Suprapubic skin (tissue), 3 donors: ENCODE data around the gene CALR.

Source experiments
- EP300 ChIP-seq: sonication (generic); formaldehyde crosslinking; IDR thresholded peaks from one replicate; pipeline ENCODE4 v1.6.1; 2017; ENCODE audit warnings: antibody characterized with exemption
- POLR2A ChIP-seq, 2 donors: fragments of 450-650 bp; IDR thresholded peaks; one replicate each; pipeline ENCODE4 v1.6.1; 2017; ENCODE audit warnings: antibody characterized with exemption in 2 of 2, mild to moderate bottlenecking in 2 of 2, moderate library complexity in 2 of 2
- TF ChIP-seq, protein P1 (sequence below), 2 donors: fragments of 200-600 bp in 1 of 2; fragments of 450-650 bp in 1 of 2; sonication (generic) in 1 of 2; IDR thresholded peaks; one replicate each; pipeline ENCODE4 v1.5.1; 2016 to 2019; ENCODE audit warnings: antibody characterized with exemption in 2 of 2, mild to moderate bottlenecking in 1 of 2, moderate library complexity in 1 of 2

DNA sequence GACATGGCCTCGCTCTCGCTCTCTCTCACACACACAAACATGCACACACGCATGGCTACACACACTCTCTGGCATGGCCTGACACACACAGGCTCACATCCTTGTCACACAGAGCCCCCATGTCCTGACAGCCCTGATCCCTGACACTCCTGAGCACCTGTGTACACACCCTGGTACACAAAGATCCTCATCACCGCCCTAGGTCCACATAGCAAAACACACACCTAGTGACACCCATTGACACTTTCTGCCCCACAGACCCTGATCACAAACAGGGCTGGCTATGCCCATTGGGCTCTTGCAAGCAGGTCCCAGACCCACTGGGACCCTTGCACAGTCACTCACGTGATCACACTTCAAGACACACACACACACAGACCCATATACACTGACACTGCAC, 52.9 kb downstream of the CALR start:
- TF ChIP-seq, protein P1, sequence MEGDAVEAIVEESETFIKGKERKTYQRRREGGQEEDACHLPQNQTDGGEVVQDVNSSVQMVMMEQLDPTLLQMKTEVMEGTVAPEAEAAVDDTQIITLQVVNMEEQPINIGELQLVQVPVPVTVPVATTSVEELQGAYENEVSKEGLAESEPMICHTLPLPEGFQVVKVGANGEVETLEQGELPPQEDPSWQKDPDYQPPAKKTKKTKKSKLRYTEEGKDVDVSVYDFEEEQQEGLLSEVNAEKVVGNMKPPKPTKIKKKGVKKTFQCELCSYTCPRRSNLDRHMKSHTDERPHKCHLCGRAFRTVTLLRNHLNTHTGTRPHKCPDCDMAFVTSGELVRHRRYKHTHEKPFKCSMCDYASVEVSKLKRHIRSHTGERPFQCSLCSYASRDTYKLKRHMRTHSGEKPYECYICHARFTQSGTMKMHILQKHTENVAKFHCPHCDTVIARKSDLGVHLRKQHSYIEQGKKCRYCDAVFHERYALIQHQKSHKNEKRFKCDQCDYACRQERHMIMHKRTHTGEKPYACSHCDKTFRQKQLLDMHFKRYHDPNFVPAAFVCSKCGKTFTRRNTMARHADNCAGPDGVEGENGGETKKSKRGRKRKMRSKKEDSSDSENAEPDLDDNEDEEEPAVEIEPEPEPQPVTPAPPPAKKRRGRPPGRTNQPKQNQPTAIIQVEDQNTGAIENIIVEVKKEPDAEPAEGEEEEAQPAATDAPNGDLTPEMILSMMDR (IDR thresholded peaks at IDR 0.05) = no peak
- no peak for TF ChIP-seq POLR2A (IDR thresholded peaks at IDR 0.05)
- TF ChIP-seq EP300 = no peak
